ENCODE measurements around the gene CDKAL1.
"Not testable (repeated sequence)": the region's sequence is repeated elsewhere in the genome, so short reads cannot be mapped to it uniquely, and the experiment has no call there.

CDKAL1 gene

DNA sequence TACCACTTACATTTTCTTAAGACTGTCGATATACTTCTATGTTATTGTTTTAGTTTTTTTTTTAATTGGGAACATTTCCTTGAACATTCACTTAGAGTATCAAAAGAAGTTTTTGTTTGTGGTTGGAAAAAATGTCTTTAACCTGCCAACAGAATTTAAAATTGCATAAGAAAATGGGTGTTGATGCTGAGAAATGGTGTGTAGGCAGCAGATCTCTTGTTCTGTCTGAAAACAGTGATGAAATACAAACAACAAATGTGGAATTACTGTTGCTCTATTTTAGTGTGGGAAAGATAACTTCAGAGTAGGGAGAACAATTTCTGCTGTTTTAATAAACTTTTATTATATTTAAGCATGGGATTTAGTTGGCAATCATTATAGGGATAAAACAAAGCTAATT lies 293.5 kb downstream of the CDKAL1 start:
- no peak overlapping the region for H3K4me3 ChIP-seq (ENCODE audit: low read length)
- no peak for DNase-seq (ENCODE audit: low read depth)
- TF ChIP-seq, protein P1, sequence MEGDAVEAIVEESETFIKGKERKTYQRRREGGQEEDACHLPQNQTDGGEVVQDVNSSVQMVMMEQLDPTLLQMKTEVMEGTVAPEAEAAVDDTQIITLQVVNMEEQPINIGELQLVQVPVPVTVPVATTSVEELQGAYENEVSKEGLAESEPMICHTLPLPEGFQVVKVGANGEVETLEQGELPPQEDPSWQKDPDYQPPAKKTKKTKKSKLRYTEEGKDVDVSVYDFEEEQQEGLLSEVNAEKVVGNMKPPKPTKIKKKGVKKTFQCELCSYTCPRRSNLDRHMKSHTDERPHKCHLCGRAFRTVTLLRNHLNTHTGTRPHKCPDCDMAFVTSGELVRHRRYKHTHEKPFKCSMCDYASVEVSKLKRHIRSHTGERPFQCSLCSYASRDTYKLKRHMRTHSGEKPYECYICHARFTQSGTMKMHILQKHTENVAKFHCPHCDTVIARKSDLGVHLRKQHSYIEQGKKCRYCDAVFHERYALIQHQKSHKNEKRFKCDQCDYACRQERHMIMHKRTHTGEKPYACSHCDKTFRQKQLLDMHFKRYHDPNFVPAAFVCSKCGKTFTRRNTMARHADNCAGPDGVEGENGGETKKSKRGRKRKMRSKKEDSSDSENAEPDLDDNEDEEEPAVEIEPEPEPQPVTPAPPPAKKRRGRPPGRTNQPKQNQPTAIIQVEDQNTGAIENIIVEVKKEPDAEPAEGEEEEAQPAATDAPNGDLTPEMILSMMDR (conservative IDR thresholded peaks at IDR 0.05; ENCODE audit: low read depth, low read length): no peak

DNA sequence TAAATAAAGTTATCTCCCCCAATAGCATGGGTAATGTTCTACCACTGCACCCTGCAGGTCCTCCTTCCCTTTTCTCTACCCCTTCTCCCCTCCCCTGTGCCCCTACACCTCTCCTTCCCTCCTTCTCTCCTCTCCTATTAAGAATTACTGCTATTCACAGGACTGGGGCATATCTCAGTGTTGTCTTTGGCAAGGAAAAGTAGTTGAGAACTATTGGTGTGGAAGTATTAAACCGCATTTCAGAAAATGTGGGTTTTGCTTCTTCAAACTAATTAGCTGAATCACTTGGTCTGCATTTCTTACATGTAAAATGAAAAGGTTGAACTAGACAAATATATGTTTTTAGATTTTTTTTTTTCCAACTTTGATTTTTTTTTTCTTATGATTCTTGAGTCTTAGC lies 296.3 kb downstream of the CDKAL1 start:
- peak; percentile 43 for DNase-seq (ENCODE audit: low read depth)
- no peak overlapping the region for H3K4me3 ChIP-seq (ENCODE audit: low read length)
- TF ChIP-seq, protein P1 (conservative IDR thresholded peaks at IDR 0.05; ENCODE audit: low read depth, low read length): no peak

DNA sequence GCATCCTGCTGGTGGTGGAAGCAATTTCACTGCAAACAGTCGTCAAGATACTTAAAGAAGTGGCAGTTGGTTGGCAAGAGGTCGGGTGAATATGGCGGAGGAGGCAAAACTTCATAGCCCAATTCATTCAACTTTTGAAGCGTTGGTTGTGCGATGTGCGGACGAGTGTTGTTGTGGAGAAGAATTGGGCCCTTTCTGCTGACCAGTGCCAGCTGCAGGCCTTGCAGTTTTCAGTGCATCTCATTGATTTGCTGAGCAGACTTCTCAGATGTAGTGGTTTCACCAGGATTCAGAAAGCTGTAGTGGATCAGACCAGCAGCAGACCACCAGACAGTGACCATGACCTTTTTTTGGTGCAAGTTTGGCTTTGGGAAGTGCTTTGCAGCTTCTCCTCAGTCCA lies 297.0 kb downstream of the CDKAL1 start:
- not testable (repeated sequence) for H3K4me3 ChIP-seq (ENCODE audit: low read length); DNase-seq (ENCODE audit: low read depth)

GRCh38 chr6:20833881-20834515 lies 299.7 kb downstream of the CDKAL1 start:
- H3K4me3 ChIP-seq (ENCODE audit: low read length): no peak overlapping the region
- TF ChIP-seq, protein P1 (conservative IDR thresholded peaks at IDR 0.05; ENCODE audit: low read depth, low read length): no peak
- no peak for DNase-seq (ENCODE audit: low read depth)

DNA sequence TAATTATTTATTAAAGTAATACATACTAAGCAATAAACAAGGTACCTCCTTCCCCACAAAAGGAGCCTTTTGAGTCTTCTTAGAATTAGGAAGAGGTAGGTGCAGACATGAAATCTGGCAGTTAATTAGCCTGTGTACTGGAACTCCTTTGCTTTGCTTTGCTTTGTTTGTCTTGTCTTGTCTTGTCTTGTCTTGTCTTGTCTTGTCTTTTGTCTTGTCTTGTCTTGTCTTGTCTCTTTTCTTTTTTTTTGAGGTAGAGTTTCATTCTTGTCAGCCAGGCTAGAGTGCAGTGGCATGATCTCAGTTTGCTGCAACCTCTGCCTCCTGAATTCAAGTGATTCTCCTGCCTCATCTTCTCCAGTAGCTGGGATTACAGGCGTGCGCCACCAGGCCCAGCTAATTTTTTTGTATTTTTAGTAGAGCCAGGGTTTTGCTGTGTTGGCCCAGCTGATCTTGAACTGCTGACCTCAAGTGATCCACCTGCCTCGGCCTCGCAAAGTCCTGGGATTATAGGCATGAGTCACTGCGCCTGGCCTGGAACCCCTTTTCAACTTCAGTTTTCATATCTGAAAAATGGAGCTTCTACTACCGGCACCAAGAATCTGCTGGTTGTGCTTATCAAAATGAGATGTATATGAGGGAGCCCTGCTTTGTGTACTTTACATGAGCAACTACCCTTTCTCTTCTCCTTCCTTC lies 301.2 kb downstream of the CDKAL1 start:
- TF ChIP-seq, protein P1 (conservative IDR thresholded peaks at IDR 0.05; ENCODE audit: low read depth, low read length): no peak

DNA sequence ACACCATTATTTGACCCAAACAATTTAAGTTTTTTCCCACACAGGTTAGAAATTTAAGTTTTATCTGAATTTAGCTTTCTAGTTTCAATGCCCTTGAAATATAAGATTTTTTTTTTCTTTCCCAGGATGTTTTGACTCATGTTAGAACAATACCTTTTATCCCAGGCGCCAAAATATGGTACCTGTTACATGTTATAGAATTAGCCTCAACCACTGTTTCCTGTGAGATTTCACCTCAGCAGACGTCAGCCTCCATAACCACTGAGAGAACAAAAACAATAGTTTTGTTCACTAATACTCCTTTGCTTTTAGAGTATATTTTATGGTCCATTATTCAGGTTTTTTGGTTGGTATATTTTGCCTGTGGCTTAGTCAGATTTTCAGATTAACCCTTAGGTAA lies 302.9 kb downstream of the CDKAL1 start:
- TF ChIP-seq, protein P1 (conservative IDR thresholded peaks at IDR 0.05; ENCODE audit: low read depth, low read length): no peak
- DNase-seq (ENCODE audit: low read depth): no peak
- H3K4me3 ChIP-seq (ENCODE audit: low read length): no peak overlapping the region

More for the DNA sequence above, 301.2 kb downstream of the CDKAL1 start:
- no peak for DNase-seq (ENCODE audit: low read depth)
- H3K4me3 ChIP-seq (ENCODE audit: low read length): no peak overlapping the region

- DNase-seq (ENCODE audit: low read depth): no peak
- TF ChIP-seq, protein P1 (conservative IDR thresholded peaks at IDR 0.05; ENCODE audit: low read depth, low read length): no peak
- H3K4me3 ChIP-seq (ENCODE audit: low read length): no peak overlapping the region
Observed at GRCh38 chr6:20838113-20838512, 303.9 kb downstream of the CDKAL1 start.
